GM18873 (cell line): ENCODE data around the gene LRRC4C.
A peak's percentile ranks its signal among the peaks of the same experiment; 100 is the strongest.

ENCODE experiments used
- ATAC-seq: cut with Tn5 transposase; IDR thresholded peaks from one replicate; pipeline ENCODE4 v1.9.1; 2021; ENCODE audit warnings: mild to moderate bottlenecking, moderate library complexity, moderate number of reproducible peaks; ENCODE audit not compliant: unreplicated experiment, low FRiP score

The LRRC4C gene

DNA sequence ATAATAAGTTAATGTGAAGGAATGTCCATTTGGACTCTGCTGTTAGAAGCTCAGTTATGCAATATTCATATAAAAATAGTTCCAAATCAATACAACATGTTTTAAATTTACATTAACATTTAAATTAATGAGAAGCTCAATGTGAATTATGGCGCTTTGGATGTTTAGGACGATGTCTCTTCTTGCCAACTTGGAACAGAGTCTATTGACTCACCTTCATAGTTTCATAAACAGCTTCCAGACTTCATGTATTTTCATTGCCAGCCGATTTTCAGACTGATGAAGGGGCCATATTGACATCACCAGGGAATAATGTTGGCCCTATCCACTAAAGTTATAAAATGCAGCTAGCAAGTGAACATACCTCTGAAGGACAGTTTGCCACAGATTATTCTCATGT lies 1136.2 kb downstream of the LRRC4C start:
- no peak for ATAC-seq

DNA sequence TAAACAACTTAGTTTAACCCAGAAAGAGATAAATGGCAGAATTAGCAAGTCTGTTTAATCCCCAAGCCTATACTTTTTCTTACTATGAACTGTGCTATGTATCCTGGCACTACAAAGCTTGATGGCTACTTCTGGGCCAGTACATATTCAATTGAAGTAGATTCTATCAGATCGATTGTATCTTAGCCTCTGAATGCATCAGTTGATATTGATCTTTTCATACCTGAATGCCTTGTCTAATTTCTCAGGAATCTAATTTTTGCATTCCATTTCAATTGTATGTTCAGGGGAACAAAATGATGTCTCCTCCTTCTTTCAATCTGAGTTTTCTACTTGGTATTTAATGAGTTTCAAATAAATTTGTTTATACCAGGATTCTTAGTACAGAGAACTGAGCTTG lies 1137.9 kb downstream of the LRRC4C start:
- no peak for ATAC-seq

DNA sequence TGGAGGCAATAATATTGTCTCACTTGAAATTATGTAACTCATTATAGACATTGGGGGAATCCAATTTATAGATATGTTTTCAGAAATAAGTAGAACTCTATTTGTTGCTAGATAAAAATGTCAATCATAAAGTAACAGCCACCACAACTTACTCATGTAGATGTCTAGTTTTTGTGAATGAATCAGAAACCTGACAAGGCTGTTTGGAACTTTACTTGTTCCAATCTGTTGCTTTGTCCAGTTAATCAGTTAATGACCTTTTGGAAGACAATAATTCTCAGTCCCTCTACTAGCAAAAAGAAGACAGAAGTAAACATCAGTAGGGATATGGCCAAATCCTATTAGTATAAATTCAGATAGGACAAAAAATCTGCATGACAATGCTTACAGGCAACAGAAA lies 1143.3 kb downstream of the LRRC4C start:
- no peak for ATAC-seq

DNA sequence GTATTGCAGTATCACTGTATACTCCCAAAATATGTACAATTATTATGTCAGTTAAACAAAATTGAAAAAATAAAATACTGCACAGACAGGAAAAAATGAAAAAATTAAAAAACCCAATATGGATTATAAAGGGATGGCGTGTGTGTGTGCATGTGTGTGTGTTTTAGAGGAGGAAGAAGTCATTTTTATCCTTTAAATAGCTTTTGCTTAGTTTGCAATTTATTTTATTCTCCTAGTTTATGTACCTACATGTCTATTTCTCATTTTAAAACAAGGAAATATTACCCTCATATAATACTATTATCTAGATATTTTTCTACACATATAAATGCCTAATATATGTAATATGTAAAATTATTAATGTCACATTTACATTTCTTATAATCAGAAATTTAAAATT lies 1144.3 kb downstream of the LRRC4C start:
- ATAC-seq = no peak

DNA sequence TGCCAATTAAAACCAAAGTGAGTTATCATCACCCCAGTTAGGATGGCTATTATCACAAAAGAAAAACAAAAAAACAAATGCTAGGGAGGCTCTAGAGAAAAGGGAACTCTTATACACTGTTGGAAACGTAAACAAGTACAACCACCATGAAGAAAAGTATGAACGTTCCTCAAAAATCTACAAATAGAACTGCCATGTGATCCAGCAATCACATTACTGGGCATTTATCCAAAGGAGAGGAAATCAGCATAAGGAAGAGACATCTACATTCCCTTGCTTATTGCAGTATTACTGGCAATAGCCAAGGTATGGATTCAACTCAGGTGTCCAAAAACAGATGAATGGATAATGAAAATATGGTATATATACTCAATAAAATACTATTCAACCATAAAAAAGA lies 1145.1 kb downstream of the LRRC4C start:
- ATAC-seq = no peak

DNA sequence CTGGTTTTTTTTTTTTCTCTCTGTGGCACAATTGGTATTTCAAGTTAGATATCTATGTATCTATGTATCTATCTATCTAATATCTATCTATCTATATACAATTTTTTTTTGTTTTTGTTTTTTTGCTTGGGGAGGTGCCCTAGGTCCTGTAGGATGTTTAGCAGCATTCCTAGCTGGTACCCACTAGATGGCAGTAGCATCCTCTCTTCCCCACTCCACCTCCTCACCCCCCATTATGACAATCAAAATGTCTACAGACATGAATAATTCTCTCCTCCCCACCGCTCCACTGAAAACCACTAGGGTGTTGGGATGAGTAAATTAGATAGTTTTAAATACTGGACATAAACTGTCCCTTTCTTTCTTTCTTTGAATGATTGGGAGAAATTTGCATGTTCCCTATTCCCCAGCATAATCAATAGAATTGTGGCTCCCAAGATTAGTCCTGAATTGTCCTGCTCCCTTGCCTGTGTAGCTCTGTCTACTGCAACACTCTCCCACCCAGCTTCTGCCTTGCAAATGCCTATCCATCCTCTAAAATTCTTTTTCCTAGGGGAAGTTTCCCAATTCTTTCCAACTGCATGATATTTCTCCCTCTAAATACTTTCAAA lies 1152.4 kb downstream of the LRRC4C start:
- ATAC-seq = peak; percentile 56

DNA sequence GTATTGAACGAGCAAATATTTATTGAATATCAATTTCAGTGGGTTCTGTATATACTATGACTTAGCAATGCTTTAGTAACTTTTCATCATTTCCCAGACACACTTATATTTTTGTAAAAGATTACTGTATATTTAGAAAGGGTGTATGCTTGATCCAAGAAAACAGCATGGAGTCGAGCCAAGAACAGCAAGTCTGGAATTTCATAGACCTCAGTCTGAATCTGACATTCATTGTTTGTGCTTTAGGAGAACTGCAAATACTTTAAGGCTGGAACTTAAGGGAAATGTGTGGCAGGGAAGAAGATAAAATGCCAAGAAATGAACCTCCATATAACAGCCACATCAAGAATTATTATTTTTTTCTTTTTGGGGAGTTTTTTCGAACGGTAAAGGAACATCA lies 1156.8 kb downstream of the LRRC4C start:
- no peak for ATAC-seq

DNA sequence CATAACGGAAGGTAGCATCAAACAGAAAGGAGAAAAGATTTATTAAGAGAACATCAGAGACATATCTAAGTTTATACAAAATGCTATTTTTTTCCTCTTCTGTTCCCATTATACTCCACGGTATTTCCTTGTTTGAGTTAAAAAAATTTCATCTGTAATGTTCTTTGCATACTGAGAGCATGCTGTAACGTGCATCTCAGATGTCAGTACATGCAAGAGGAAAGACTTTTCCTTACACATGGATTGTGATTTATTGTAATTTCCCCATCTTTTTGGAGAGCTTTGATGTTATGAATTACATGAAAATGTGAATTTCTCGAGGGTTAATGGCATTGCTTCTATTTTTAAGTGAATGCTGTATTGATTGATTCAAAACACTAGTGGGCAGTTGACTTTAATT lies 1164.0 kb downstream of the LRRC4C start:
- no peak for ATAC-seq

DNA sequence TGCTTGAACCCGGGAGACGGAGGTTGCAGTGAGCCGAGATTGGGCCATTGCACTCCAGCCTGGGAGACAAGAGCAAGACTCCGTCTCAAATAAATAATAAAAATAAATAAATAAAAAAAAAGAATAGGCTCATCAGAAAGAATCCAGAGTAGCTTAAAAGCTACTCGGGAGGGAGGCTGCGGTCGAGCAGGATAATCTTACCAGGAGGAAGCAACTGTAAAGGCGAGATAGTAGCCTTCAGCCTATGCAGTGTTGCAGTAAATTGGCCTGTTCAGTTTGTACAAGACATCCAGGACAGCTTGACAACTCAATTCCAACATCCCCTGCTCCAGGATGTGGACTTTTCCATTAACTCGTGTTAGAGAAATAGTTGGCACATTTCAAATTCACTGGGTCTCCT lies 1164.7 kb downstream of the LRRC4C start:
- no peak for ATAC-seq

DNA sequence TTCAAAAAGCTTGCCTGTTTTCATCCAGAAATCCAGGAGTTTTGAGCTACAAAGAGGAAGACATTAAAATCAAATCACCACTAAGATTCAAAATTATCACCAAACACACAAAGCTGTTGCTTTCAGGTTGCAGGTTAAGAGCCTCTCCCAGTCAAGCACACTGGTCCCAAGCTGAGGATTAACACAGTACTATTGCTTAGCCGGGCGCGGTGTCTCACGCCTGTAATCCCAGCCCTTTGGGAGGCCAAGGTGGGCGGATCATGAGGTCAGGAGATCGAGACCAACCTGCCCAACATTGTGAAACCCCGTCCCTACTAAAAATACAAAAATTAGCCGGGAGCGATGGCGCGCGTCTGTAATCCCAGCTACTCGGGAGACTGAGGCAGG lies 1165.1 kb downstream of the LRRC4C start:
- ATAC-seq = peak; percentile 12

DNA sequence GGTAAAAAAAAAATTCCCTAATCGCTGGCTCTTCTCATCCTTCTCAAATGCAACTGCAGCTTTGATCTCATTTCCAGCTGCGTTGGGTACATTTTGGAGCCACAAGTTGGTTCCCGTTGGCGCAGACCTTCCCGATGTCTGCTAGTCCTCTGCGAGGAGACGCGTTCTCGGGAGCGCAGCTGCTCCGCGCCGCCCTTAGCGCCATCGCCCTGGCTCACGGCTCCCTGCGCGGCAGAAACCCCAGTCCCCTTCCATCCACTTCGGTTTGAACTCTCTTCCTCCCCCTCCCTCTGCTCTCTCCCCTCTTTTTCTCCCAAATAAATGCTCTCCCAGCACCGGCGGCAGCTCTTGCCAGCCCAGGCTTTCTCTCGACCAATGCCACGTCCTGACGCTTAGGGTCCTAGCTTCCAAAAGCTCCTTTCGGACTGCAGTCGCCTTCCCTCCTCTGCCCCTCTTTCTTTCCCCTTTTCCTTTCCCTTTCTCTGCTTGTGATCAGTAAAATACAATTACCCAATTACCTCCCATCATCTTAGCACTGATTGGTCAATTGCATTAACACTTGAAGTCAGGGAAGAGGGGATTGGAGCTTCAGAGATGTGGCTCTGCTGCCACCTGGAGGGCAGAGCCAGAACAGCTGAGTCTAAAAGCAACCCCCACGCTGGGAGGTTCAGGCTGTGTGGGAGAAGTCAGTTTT lies 1165.7 kb downstream of the LRRC4C start:
- ATAC-seq = peak; percentile 92

DNA sequence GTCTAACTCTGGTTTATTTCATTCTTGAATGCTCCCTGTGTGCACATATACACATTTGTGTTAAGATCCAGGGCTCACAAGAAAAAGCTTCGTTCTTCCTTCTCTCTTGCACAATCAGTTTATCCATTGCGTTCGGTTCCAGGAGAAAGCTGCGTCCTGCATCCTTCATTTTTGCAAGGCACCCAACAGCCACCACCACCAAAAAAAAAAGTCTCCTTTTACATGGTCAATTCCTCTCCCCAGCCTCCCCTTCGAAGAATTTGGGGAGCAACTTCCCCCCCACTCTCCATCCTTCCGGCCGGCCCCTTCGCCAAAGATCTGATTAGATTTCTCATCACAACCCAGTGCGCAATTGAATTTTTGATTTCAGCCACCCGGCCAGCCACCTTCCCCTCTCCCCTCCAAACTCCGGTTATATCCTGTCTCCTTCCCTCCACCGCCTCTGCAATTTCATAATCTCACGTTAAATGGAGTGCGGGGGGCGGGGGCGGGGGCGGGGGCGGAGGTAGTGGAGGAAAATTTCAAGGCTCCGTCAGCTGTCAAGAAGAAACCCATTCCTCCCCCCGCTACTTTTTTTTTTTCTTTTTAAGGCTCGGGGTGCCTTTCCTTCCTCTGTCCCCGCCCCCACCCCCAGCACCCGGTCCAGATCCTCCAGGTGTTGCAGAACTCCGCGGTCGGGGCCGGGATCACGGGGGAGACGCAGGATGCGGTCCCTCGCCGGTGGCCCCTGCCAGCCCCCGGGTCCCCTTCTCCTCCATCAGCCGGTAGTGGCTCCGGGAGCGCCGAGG lies 1166.5 kb downstream of the LRRC4C start:
- ATAC-seq = no peak

DNA sequence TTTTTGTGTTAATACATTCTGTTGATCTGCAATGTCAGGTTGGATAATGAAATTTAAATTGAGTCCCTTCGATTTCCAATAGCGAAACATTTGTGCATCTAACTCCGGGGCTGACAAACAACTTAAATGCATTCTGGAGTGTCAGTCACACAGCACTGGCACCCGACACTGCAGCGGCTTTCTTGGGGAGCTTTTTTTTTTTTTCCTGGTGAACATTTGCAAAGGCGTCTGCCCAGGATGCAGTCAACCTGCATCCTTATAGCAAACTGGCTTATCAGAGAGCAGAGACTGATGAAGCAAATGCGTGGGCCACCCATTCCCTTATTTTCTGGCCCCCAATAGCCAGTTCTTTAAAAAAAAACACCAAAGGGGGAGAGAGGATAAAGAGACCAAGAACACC lies 1167.7 kb downstream of the LRRC4C start:
- ATAC-seq = no peak

DNA sequence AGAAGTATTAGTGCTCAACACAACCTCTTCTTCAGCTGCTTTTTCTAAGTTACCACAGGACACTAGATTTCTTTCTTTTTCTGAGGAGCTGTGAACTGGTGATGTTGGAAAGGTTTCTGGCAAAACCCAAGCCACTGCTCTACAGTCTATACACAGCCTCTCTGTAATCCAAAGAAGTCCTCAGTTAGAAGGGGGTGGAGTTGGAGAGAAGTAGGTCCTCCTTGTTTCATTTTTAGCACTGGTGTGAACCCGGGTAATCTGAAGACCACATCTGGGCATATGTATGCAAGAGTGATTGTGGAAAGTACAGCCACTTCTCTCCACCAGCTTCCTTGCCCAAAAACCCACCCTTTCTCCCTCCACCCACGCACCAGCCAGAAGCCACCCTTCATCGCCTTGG lies 1168.1 kb downstream of the LRRC4C start:
- no peak for ATAC-seq

DNA sequence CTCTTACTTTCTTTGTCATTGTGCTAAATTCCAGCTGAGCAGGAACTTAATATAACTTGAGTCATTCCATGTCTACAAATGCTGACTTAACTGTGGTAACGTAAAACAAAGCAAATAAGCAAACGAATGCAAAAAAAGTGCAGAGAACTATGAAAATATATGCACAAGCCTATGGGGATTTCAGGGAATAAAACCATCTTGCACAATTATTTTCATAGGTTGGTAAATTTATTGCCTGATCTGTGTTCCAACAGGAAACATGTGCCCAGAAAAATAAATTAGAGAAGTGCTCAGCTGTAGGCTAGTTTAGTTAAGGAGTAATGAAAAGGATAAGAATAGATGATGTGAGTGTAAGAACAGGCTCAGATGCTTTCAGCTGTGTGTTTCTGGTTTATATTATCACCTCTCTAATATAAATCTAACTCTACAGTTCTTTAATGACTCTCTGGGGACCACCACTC lies 1169.3 kb downstream of the LRRC4C start:
- no peak for ATAC-seq

DNA sequence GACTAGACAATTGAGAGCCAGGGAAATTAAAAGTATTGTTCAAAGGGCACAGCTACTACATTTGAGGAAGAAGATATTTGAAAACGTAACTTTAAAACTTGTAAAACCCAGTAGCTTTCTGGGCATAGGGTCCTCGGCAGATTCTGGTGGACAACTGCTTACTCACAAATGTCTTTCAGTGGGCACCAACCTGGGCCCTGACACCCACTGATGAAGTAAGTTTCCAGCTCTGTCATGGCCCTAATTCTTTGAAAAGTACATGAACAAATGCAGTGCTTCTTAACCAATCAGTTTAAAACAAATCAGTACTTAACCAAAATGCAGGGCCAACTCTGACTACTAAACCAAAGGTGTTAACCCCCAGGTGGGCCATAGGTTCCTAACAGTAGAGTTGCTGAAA lies 1170.1 kb downstream of the LRRC4C start:
- ATAC-seq = no peak

DNA sequence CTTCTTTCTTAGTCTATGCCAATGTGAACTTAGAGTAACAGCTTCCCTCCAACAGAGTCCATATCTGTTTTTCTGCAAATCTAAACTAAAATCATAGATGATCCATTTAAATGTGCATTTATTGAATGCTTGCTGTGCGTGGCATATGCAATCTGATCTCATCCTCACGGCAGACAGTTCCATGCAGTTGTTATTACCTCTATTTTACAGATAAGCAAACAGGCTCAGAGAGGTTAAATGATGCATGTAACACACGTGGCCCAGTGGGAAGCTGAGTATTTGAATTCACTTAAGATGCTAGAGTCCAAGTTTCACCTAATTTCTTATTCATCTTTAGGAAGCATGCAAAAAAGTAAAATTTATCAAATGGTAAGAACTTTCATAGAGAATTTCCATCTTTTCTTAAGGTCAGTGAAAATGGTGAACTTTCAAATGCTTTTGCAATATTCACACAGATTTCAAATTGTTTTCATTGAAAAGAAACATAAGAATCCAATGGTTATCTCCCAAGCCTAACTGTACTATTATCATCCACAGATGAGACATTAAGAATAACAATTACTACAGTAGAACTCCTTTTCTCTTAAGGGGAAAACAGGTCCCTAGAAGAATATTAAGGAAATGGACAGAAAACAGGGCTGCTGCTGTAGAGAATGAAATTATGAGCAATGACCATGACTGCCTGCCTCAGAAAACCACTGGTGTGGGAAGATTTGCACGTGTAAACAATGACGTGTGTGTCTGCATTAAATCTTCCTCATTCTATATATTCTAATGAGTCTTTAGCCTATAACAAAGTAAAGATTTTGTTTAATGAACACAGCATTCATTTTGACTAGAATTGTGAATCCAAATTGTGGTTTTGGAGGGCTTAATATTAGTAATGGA lies 1171.3 kb downstream of the LRRC4C start:
- ATAC-seq = no peak

DNA sequence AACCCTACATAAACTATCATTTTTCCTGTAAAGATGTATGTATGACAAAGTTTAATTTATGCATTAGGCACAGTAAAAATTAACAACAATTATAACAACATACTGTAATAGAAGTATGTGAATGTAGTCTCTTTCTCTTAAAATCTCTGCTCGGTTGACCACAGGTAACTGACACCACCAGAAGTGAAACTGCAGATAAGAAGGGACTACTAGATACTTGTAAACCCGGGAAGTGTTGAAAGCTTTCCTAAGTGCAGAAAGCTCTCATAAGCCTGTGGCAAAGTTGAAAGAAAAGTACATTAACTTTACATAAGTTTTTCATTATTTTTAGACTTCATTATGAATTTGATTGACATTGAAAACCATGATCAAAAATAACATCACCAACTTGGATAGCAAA lies 1173.3 kb downstream of the LRRC4C start:
- no peak for ATAC-seq

DNA sequence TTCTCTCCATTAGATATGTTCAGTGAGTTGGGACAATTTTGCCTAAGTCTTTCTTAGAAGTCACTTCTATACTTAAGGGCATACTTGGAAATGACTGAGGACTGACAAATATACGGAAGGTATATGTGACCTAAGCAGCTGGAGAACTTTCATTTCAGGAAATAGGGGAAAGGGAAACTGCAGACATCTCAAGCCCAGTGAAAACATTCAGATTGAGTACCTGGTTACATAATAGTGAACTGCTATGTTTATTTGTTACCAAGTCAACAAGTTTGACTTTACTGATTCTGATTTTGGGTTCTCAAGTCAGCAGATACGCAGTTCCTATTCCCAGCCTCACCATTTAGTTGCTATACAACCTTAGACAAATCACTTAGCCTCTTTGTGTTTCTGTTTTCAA lies 1173.9 kb downstream of the LRRC4C start:
- no peak for ATAC-seq

DNA sequence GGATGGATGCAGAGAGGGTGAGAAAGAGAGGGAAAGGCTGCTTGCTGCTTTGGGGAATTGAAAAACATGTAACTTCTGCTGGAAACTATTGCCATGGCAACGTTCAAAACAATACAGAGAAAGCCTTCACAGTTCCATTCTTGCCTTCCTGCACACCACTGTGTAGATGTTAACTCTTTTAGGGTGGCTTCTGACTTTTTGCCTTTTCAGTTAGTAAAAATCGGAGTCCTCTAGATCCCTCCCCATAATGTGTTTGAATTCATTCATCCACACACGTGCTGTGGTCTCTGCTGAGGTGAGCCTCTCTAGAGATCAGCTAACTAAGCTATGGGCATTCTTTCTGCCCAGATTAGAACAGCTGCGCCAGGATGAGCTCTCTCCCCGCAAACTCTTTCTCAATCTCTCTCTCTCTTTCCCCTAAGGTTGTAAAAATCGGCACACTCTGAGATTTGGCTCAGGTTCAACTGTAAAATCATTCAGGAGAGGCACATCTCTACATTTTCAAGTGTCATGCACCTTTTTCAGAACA lies 1178.3 kb downstream of the LRRC4C start:
- no peak for ATAC-seq
